Right forelimb (tissue), 1 donor: ENCODE data around the gene KDF1.

Experiments
- DNase-seq: peaks from one replicate; pipeline ENCODE4 v3.0.0-alpha.2; 2018

The KDF1 gene, protein sequence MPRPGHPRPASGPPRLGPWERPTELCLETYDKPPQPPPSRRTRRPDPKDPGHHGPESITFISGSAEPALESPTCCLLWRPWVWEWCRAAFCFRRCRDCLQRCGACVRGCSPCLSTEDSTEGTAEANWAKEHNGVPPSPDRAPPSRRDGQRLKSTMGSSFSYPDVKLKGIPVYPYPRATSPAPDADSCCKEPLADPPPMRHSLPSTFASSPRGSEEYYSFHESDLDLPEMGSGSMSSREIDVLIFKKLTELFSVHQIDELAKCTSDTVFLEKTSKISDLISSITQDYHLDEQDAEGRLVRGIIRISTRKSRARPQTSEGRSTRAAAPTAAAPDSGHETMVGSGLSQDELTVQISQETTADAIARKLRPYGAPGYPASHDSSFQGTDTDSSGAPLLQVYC

DNA sequence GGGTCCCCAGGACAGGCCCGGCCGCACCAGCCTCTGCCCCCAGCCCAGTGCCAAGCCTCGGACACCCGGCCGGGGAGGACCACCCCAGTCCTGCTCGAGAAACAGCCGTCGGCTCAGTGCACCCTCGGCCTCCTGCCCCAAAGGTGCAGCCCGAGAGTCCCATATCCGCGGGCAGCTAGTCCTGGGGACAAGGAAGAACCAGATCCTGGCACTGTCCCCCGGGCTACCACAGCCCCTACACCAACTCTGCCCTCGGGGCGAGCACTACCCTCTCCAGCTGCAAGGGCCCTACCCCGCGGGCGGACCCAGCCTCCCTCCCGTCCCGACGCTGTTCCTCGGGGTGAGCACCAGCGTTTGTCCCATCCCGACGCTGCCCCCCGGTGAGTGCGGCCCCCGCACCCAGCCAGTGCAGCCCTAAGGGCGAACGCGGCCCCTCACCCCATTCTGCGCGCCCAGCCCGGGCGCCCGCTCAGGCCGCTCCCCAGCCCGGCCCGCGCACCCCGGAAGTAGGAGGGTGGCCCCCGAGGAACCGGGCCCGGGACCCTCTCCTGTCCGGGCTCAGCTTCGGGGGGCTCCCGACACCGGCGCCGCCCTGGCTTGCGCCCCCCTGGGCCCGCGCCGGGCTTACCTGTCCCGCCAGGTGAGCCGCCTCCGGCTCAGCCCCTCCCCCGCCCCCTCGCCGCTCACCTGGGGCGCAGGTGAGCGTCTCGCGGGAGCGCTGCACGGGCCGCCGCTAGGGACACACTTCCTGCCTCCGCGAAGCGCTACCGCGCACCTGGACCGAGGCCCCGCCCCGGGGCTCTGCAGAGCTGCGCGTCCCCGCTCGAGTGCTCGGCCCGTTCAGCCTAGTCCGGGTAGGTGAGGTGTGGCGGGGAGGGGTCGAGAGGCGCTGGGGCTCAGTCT is at the start of gene KDF1:
TSS of gene KDF1 (minus strand) at position 747 of the 903 bp plus-strand sequence. CDS start 8,088 bp downstream, outside the sequence.
- no peak for DNase-seq

DNA sequence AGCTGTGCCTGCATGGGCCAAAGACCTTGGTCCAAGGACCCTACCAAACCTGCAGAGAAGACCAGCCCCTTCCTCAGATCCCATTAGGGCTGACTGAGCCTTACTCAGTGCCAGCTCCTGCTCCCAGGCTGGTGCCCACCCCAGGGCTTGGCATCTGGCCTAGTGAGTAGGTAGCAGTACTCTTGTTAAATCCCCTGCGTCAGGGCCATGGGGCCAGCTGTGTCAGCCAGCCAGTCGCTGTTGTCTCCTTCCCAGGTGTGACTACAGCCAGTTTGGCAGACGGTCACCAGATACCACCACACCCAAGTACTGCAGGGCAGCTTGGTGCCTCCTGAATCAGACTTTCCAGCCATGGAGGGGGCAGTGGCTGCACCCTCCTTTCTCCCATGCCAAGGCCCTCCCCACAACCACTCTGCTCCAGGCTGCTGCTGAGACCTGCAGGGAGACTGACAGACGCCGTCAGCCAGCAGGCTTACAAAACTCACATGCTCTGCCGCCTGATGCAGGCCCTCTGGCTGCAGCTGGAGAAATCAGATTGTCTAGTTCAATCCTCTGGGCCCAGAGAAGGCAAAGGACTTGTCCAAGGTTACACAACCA is 49.4 kb upstream of the KDF1 start:
- DNase-seq: no peak

DNA sequence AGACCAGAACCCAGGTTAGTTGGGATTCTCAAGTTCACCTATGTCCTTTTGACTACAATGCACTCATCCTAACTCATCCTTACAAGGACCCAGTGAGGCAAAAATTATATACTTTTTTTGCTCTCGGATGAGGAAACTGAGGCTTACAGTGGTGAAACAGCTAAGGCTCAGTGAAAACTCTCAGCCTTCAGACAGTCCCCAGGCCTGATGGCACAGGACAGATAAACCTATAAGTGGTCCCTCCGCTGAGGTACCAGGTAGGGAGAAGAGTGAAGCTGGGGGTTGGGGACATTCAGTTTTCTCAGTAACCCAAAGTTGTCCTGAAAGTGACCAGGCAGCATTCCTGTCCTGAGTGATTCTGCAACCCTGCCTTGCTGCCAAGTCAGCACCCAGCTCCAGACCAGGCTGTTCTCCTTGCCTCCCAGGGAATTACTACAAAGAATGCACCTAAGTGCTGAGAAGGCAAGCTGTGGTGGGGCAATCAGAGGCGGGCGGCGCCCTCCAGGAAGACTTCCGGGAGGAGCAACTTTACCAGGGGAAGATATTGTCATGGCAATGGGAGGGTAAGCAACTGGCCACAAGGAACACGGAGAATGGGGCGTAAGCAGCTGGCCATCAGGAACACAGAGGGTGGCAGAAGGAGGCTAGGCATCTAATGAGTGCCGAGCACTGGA is 47.8 kb upstream of the KDF1 start:
- DNase-seq: no peak

DNA sequence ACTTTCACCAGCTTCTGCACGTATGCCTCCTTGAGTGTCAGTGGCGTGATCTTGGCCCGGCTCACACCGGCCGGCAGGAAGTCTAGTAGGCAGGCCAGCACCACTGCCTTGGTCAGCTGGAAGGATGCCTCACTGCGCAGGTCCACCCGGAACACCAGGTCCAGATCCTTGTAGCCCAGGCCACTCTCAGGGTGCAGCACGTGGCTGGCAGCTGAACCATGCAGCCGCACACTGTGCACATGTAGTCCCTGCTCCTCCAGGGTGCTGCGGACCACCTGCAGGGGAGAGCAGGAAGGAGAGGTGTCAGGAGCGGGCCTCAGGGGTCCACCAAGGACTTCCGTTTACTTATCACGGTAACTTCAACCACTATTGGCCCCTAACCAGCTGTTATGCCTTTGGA is 46.4 kb upstream of the KDF1 start:
- no peak for DNase-seq

DNA sequence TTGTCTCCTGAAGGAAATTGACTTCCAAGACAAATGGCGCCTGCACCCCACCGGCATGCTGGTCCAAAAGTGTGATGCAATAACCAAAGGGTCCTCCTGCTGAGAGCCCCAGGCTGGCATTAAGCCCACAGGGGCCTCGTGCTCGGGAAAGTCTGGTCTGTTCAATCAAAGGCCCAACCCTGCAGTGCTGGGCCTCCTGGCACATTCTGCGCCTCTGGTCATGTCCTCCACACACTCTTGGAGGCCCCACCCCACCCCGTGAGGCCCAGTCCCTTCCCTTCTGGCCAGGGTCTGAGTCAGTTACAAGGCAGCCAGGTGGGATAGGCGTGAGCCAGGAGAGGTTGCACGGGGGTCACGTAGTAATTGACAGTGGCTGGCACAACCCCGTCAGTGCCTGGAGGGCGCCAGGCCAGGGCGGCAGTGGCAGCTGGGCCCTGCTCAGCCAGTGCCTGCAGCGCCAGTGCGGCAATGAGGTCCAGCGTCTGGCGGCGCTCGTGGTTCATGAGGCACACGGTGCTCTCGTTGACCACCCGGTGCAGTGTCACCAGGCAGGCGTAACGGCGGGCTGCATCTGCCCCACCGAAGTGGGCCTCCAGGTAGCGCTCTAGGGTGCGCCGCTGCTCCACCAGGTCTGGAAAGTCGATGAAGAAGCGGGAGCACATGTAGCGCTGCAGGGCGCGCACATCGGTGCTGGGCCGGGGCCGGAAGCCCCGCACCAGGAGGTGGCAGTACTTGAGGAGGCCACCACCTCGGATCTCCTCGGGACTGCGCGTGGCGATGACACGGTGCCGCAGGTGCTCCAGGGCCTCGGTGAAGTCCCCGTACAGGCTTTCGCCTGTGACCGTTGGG is 45.6 kb upstream of the KDF1 start:
- DNase-seq: no peak

DNA sequence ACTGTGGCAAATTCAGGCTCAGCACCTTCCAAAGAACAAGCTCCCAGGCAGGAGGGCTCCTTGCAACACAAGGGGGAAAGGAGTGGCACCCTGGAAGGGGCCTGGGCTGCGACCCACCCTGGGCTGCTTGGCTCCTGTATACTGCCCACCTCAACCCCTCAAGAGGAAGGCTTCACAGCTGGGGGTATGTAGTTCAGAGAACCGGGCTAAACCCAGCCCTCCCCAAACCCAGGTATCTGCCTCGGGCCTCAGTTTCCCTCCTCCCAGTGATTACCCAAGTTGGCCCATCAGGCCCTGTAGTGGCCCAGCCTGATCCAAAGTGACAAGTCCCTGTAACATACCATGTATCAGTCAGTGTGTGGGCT is 44.9 kb upstream of the KDF1 start:
- DNase-seq: no peak

DNA sequence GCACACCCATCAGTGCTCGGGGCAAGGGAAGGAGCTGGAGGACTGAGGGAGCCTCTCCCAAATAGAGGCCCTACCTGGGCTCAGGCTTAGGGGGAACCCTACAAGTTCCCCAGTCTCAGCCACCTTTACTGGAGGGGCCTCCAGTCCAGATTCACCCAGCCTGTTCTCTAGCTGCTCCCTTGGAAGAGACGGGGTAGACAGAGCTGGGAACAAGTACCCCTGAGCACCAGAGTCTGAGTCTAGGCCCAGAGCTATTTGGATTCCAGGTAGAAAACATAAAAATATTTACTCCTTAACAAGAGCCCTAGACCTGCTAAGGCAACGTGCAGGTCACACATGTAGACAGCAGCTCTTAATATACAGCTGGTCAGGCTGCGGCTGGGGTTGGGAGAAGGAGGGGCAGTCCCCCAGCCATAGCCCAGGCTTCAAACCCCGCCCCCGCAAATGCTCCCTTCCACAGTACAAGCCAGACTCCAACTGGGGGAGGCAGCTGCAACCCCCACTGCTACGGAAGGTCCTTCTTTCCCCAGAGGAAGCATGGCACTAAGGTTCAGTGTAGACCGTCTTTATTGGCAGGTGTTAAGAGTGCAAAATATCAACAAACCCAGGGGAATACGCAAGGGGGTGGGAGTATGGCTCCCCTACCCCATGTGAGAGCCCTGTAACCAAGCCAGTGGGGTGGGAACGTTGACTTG is 44.4 kb upstream of the KDF1 start:
- no peak for DNase-seq

DNA sequence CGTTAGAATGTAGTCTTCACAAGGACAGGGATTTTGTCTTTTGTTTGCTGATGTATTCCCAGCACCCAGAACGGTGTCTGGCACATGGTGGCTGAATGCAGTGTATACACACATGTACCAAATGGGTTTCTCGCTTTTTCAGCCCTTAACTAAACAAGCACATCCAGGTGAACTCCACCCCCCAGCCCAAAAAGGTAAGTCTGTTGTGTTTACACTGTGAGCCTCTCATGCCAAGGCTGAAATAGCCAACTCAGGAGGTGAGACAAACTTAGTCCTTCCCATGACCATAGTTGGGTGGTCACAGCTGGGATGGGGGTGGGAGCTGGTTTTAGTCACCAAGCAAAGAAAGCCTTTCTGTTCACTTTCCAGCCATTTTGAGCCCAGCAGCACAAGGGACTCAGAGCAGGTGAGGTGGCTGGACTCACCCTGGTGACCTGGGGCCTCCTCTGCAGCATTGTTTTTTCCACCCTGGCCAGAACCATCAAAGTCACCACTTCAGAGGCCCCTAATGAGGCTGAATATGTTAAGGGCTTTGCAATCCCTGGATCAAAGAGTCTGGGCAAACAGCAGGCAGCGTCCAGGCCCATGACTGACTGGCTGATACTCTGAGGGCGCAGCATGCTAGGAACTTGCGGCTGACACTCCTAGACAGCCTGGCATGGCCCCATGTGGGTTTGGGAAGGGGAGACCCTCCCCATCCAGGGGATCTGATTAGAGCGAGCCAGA is 43.6 kb upstream of the KDF1 start:
- no peak for DNase-seq

DNA sequence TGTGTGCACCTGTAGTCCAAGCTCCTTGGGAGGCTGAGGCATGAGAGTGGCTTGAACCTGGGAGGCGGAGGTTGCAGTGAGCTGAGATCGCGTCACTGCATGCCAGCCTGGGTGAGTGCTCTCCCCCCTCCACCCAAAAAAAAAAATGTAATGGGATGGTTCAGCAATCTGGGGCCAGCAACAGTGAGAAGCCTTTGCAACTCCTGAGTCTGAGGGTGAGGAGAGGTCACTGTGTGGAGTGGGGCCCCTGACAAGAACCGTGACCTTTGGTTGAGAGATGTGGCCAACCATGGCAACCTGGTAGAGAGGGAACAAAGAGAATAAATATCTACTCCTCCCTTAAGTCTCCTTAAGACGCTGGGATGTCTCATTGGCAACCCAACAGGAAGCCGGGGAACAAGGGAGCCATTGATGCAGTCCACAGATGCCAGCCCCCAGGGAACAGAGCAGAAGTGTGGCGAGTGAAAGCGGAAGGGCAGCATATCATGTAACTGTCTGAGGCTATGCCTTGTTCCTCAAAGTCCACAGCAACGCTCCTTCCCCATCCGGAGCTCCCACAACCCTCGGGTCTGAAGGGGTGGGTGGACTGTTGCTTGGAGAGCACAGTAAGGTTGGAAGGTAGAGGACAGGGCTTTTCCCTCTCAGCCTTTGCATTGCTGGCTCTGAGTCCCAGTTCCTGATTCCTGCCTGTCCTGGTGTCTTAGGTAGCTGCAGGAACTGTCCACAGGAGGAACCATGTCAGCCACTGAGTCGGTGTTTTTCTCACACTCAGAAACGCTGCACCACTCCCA is 41.5 kb upstream of the KDF1 start:
- no peak for DNase-seq

DNA sequence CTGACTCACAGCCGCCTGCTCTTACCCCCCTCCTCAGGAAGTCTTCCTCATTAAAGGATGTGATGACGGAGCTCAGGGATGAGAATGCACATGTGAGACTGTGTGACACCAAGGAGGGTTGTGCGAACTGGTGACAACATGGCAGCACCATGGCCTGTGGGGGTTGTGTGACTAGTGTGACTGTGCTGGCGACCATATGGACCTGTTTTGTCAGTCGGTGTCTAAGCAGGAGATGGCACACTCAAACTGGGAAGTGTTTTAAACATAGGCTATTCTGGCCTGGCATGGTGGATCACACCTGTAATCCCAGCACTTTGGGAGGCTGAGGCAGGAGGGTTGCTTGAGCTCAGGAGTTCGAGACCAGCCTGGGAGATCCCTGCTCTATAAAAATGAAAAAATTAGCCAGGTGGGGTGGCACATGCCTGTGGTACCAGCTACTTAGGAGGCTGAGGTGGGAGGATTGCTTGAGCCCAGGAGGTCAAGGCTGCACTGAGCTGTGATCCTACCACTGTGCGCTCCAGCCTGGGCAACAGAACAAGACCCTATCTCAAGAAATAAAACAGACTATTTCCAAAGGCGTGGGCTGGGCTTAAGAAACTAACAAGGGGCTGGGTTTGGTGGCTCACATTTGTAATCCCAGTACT is 40.7 kb upstream of the KDF1 start:
- DNase-seq: no peak

DNA sequence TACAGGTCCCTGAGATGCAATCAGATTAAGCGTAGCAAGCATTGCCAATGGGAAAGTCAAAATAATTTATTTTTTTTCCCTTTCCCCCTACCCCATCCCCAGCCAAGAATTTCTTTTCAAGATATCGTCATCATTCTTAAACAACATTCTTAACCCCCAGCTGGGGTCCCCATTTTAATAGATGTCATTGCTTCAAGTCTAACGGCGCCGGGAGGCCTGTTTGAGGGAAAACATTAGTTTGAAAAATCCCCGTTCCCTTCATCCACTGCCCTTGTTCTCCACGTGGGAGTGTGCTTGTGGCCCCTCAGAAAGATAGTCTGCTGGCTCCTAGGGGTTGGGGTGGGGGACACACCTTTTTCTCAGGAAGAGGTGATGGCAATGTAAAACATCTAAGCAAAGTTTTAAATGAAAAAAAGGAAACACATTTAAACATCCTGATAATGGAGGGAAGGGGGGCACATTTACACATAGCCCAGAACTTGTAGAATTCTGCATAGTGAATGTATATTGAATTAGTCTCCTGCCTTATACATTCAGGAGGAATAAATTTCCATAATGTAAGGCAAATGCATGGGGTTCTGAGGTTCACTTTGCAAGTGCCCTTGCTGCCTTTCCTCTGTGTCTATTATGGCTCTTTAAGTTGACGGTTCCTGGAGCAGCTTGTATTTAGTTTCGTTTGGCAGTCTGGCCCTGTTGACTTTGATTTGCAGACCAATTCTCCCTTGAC is 40.0 kb upstream of the KDF1 start:
- no peak for DNase-seq

DNA sequence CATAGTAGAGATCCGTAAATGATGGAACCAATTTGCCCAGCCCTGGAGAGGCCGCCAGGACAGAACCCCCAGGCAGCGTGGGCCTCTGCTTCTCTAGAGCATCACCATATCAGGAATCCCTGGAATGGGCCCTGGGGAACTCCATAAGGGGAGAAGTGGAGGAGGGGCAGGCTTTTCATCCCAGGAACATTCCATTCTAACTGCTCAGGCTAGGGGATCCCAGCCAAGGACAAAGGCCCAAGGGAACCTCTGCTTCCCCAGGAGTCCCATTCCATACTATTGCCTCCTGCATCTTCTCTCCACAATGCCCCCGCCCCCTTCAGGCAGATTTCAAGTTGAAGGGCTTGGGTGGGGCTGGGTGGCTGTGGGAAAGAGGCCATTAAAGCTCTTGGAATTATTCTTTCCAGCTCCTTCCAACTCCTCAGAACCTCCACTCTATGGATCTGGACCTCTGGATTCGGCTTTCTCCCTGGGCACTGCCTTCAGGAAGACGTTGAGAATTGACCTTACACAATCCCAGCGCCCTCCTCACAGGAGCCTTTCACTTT is 39.2 kb upstream of the KDF1 start:
- DNase-seq: no peak

DNA sequence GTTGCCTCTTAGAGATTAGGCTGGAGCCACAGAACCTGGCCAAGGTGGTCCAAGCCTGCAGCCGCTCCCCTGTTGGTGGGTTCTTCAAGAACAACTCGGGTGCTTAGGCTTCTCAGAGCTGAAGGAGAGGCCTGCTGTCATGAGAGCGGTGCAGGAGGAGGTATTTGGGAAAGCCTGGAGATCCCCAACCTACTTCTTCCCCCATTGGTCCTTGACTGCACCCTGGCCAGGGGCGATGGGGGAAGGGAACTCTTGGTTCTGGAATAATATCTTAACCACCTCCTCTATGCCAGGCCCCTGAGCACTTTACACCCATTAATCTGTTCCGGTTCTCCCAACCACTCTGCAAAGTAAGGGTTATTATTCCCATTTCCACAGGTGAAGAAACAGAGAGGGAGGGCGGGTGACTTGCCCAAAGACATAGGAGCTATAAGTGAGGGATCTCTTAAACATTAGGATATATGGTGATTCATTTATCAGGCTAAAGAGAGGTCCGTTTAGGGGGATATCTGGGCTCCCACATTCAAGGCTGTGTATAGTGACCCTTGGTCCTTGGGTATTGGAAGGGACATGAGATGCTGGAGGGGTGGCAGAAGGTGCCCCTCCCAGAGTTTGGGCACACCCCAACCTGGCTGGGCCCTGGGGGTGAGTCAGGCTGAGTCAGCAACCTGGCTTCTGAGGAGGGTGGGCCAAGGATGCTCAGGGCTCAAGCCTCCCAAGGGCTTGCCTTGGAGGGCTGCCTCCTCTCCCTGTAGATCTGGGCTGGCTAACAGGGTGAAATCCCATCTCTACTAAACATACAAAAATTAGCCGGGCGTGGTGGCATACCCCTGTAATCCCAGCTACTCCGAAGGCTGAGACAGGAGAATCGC is 38.4 kb upstream of the KDF1 start:
- DNase-seq: no peak

DNA sequence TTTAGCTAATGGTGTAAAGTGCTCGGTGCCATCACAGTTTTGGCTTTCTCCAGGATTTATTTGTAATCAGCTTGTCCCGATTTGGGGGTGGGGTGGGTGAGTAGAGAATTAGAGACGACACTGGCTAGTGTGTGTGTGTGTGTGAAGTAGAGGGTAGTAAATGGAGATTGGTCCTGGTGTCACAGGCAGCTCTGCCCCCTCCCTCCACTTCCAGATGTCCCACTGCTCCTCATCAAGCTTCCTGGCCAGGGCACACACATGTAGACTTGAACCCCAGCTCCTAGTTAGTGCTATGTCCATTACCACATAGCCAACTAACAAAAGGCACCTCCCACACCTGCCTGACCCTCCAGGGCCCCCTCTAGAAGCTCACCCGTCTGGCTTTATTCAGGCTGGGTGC is 36.4 kb upstream of the KDF1 start:
- no peak for DNase-seq

DNA sequence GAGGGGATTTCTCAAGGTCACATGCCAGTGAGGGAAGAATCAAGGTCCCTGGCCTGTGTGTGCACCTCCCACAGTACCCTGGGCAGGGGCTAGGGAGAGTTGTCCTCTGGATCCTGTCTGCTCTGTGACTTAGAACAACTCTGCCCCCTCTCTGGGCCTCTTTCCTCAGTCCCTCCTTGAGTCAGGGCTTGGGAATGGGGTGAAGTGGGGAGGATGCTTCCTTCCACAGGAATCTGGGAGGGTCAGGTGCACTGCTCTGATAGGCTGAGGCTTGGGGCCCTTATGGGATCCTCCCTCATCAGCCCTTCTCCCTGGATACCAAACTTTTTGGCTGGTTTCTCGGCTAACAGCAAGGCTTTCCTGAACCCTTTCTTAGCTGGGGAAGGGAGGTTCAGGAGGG is 35.8 kb upstream of the KDF1 start:
- no peak for DNase-seq

DNA sequence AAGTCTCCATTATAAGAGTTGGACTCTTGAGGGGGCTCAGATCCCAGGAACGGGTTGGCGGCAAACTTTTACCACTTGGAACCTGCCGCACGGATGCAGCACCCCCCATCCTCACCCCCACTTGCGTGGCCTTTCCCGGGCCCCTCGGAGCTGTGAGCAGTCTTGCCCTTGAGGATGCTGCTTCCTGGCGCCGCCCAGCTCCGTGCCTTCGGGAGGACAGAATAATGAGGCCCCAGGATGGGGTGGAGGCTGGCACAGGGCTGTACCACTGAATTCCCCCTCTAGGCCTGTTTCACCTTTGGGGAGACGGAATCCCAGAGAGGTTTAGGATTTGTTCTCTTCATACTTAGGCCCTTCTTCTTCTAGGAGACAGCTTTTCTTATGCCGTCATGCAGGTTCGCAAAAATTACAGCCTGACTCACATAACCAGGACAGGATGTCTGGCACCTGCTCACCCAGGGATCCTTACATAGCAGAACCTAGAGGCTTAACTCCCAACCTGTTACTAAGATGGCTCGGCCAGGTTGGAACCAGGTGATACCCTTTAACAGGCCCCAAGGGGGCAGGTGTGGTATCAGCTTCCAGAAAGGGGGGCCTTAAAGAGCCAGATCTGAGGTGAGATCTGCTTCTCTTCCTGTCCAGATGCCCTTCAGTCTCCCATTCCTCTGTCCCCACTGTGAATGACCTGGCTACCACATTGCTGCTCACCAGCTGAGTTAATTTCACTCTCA is 34.7 kb upstream of the KDF1 start:
- DNase-seq: no peak
